GM12864 (cell line): ENCODE measurements around the gene PRICKLE2.

ENCODE experiments used
- DNase-seq: peaks from one replicate; pipeline ENCODE4 v3.0.0-alpha.2; 2011; ENCODE audit warnings: low read depth
- H3K4me3 ChIP-seq: 2 replicates; pipeline ENCODE4 v1.5.1; 2011; ENCODE audit warnings: mild to moderate bottlenecking, low read depth, low read length, control low read depth
- CTCF ChIP-seq: IDR thresholded peaks from 2 replicates; pipeline ENCODE4 v1.5.1; 2011; ENCODE audit warnings: low read depth, mild to moderate bottlenecking, moderate library complexity, low read length, control low read depth, inconsistent platforms; ENCODE audit errors: missing control alignments

The PRICKLE2 gene

GRCh38 chr3:64167868-64168267 lies 57.4 kb downstream of the PRICKLE2 start:
- no peak for TF ChIP-seq CTCF
- DNase-seq: no peak
- H3K4me3 ChIP-seq: no peak overlapping the region

GRCh38 chr3:64167351-64167750 lies 57.9 kb downstream of the PRICKLE2 start:
- no peak overlapping the region for H3K4me3 ChIP-seq
- no peak for DNase-seq
- no peak for TF ChIP-seq CTCF

- DNase-seq: no peak
- TF ChIP-seq CTCF: no peak
- no peak overlapping the region for H3K4me3 ChIP-seq
Observed at GRCh38 chr3:64166584-64167162, 58.6 kb downstream of the PRICKLE2 start.

- TF ChIP-seq CTCF: no peak
- no peak overlapping the region for H3K4me3 ChIP-seq
- no peak for DNase-seq
Observed at GRCh38 chr3:64164349-64164748, 60.9 kb downstream of the PRICKLE2 start.

- H3K4me3 ChIP-seq: no peak overlapping the region
- no peak for TF ChIP-seq CTCF
- no peak for DNase-seq
Observed at GRCh38 chr3:64163755-64164148, 61.5 kb downstream of the PRICKLE2 start.

- H3K4me3 ChIP-seq: no peak overlapping the region
- no peak for DNase-seq
- no peak for TF ChIP-seq CTCF
Observed at GRCh38 chr3:64163019-64163754, 62.1 kb downstream of the PRICKLE2 start.

- no peak for TF ChIP-seq CTCF
- no peak for DNase-seq
- no peak overlapping the region for H3K4me3 ChIP-seq
Observed at GRCh38 chr3:64161481-64161952, 63.7 kb downstream of the PRICKLE2 start.
